Fibroblast of peridontal ligament (primary cell): ENCODE data around the gene ITSN2.
"Not testable (repeated sequence)": the region's sequence is repeated elsewhere in the genome, so short reads cannot be mapped to it uniquely, and the experiment has no call there.

ENCODE experiments used
- DNase-seq: peaks from one replicate; pipeline ENCODE4 v3.0.0-alpha.2; 2010; ENCODE audit errors: extremely low read depth

Gene ITSN2

GRCh38 chr2:24363301-24363700, 3.0 kb upstream of the ITSN2 start:
- no peak for DNase-seq

GRCh38 chr2:24362253-24362652, 1.9 kb upstream of the ITSN2 start:
- DNase-seq = no peak

- no peak for DNase-seq
These were observed 611 bp upstream of the ITSN2 start for GRCh38 chr2:24360963-24361330.

DNA sequence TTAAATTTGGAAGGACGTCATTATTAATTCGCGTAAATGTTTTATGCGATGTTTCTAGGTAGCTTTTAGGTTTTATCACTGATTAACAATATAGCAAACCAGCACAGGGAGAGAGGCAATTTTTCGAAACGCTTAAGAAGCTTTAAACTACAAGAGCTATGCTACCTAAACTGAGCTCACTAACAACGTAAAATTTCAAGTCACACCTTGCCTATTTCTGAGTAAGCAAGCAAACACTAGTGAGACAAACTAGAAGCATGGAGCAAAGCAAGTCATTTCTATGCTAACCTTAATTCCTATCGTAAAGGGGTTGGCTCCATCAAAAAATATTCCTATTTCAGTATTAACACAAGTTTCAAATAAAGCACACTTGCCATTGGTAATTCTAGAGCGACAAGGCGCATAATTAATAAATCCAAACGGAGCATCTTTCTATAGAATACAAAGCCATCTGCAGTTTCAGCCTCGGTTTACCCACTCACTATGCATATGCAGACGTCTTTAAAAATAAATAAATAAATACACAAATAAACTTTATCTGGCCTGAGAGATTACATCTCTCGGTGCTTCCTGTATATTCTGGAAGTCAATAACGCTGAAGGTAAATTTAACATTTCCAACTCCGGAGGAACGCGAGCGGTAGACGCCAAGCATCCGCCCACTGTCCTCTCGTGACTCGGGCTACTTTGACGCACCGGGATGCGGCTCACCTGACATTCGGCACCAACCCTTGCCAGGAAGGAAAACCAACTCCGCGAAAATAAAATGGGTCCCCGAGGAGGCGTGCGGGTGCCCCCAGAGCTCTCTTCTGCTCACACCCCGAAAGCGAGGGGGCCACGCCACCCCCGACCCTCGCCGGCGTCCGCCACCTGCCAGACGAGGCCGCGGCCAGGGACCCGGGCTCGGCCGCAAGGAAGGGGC, 947 bp downstream of the ITSN2 start:
- peak; percentile 10 for DNase-seq

- DNase-seq = not testable (repeated sequence)
These were observed 2.6 kb downstream of the ITSN2 start for GRCh38 chr2:24357767-24358166.

DNA sequence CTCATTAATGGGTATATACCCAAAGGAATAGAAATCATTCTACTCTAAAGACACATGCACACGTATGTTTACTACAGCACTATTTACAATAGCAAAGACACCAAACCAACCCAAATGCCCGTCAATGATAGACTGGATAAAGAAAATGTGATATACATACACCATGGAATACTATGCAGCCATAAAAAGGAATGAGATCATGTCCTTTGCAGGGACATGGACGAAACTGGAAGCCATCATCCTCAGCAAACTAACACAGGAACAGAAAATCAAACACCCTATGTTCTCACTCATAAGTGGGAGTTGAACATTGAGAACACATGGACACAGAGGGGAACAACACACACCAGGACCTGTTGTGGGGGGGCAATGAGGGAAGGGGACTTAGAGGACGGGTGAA, 3.2 kb downstream of the ITSN2 start:
- not testable (repeated sequence) for DNase-seq

DNA sequence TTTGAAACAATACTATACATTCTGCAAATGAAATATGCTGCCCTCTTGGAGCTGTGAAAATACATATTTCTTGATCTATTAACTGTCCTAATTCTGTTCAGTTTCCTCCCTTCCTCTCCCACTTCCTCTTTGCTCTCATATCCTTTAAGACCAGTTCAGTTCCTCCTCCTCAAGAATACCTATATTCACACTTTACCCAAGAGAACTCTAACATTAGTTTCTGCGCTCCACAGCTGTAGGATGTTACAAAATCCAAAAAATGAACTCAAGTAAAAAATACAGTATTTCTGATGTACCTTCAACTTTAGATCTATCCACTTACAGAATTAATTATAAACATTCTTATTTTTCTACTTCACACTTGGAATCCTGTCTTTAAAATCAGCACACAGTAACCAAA, 5.4 kb downstream of the ITSN2 start:
- DNase-seq = no peak

DNA sequence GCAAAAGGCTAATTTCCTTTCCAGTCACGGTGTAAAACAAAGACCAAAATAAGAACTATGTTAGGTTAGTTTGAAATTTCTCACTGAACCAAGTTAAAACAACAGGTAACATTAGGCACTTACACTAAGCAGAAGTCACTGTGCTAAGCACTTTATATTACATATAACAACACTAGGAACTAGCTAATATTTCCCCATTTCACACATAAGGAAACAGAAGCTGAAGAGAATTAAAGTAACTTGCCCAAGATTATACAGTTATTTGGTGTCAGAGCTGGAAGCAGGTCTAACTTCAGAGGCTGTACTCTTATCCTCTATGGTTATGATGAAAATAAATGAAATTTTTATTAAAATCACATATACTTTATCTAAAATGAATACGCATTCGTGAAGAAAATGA, 5.9 kb downstream of the ITSN2 start:
- DNase-seq = no peak

GRCh38 chr2:24353973-24354372, 6.4 kb downstream of the ITSN2 start:
- DNase-seq = no peak

DNA sequence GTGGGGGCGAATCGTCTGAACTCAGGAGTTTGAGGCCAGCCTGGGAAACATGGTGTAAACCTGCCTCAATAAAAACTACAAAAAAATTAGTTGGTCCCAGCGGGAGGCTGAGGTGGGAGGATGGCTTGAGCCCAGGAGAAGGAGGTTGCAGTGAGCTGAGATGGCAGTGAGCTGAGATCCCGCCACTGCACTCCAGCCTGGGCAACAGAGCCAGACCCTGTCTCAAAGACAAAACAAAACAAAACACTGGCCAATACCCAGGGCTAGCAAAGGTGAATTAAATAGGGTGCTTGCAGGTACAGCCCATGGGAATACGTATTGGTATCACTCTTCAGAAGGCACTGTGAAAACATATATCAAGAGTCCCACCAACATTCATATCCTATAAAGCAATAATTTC, 7.0 kb downstream of the ITSN2 start:
- DNase-seq = no peak

GRCh38 chr2:24352664-24353063, 7.7 kb downstream of the ITSN2 start:
- peak; percentile 10 for DNase-seq

DNA sequence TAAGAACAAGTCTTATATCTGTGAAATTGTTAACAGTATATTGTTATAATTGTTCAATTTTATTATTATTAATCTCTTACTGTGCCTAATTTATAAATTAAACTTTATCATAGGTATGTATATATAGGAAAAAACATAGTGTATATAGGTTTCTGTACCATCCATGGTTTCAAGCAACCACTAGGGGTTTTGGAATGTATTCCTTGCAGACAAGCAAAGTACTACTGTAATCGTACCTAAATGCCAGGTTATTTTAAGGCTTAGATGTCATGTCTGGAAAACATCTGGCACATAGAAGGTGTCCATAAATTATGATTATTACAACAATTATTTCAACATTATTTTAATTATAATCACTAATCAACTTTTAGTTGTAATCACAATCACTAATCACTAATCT, 8.4 kb downstream of the ITSN2 start:
- no peak for DNase-seq

DNA sequence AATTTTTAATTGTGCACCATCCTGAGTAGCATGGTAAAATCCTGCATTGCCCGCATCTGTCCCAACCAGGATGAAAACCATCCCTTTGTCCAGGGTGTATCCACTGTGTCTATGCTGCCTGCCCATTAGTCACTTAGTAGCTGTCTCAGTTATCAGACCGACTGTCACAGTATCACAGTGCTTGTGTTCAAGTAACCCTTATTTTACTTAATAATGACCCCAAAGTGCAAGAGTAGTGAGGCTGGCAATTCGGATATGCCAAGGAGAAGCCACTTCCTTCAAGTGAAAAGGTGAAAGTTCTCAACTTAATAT, 8.8 kb downstream of the ITSN2 start:
- DNase-seq = no peak

GRCh38 chr2:24350826-24351626, 9.3 kb downstream of the ITSN2 start:
- no peak for DNase-seq

GRCh38 chr2:24349097-24349496, 11.2 kb downstream of the ITSN2 start:
- DNase-seq = no peak

DNA sequence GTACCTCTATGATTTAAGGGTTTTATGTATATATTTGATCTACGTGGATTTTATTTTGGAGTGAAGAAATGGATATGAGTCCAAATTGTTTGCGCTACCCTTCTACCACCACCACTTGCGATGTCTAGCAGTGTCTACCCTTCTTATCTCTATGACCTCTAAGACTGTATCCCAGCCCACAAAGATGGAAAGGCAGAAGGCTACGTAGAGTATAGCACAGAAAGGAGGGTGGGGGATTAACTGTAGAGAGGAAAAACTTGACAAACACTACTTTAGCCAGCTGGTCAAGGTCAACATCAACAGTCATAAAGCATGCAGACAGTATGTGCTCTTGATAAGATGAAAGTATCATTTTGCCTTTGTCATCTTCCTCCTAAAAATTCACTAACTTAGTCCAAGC, 14.4 kb downstream of the ITSN2 start:
- no peak for DNase-seq

DNA sequence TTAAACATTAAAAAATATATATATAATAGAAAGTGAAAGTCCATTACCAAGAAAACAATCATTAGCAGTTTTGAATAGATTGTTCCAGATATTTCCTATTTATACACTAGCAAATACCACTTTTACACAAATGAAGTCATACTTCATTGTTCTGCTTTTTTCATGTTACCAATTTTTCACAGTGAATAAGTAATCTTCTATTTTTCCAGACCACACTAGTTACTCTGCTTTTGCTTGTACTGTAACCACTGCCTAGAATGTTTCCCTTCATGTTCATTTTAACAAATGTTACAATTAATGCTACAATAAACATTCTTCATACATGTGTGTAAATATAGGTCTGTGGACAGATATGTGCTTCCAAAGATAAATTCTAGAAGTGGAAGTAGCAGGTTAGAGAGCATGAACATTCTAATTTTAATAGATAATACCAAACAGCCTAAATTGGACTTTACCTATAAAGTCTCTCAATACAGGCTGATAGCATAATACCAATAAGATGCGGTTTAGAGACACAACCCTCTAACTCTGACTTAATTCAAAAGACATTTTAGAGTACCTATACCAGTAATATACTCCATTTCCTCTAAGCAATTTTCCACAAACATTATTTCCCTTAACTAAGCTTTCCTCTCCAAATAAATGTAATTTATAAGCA, 17.0 kb downstream of the ITSN2 start:
- no peak for DNase-seq

- DNase-seq = peak; percentile 67
These were observed 18.0 kb downstream of the ITSN2 start for GRCh38 chr2:24342110-24342910.

DNA sequence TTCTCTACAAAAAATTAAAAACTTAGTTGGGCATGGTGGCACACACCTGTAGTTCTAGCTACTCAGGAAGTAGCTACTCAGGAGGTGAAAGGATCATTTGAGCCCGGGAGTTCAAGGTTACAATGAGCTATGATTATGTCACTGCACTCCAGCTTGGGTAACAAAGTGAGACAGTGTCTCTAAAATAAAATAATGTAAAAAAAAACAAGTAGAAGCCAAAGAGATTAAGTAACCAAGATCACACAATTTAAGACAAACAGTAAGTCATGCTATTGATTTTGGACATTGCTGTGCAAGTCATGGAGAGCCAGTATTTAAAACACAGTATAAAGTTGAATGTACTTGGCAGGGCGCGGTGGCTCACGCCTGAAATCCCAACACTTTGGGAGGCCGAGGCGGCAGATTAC, 20.5 kb downstream of the ITSN2 start:
- no peak for DNase-seq

DNA sequence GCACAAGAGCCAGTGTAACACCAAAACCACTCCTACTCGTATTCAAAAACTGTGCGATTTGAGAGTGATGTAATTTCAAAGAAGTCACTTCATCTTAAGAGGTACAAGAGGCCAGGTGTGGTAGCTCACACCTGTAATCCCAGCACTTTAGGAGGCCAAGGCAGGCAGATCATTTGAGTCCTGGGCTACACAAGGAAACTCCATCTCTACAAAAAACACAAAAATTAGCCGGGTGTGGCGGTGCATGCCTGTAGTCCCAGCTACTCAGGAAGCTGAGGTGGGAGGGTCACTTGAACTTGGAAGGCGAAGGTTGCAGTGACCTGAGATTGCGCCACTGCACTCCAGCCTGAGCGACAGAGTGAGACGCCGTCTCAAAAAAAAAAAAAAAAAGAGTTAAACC, 21.2 kb downstream of the ITSN2 start:
- not testable (repeated sequence) for DNase-seq

GRCh38 chr2:24337890-24338289, 22.4 kb downstream of the ITSN2 start:
- no peak for DNase-seq

- no peak for DNase-seq
These were observed 23.5 kb downstream of the ITSN2 start for GRCh38 chr2:24336811-24337210.
